Choroid plexus epithelial cell (primary cell): ENCODE data around the gene TEX52.

Source experiments
- DNase-seq: peaks from one replicate; pipeline ENCODE4 v3.0.0-alpha.2; 2010; ENCODE audit warnings: low read depth
- H3K4me3 ChIP-seq: 2 replicates; pipeline ENCODE4 v1.5.1; 2011; ENCODE audit warnings: low read depth, mild to moderate bottlenecking, control low read depth, low read length, moderate library complexity
- TF ChIP-seq, protein P1 (sequence below): conservative IDR thresholded peaks from 2 replicates; pipeline ENCODE4 v1.5.1; 2011; ENCODE audit warnings: low read depth, mild to moderate bottlenecking, control low read depth, inconsistent platforms, low read length, moderate library complexity

The TEX52 gene

GRCh38 chr12:2856051-2856450 lies 788 bp downstream of the TEX52 start:
- no peak overlapping the region for H3K4me3 ChIP-seq
- TF ChIP-seq, protein P1, sequence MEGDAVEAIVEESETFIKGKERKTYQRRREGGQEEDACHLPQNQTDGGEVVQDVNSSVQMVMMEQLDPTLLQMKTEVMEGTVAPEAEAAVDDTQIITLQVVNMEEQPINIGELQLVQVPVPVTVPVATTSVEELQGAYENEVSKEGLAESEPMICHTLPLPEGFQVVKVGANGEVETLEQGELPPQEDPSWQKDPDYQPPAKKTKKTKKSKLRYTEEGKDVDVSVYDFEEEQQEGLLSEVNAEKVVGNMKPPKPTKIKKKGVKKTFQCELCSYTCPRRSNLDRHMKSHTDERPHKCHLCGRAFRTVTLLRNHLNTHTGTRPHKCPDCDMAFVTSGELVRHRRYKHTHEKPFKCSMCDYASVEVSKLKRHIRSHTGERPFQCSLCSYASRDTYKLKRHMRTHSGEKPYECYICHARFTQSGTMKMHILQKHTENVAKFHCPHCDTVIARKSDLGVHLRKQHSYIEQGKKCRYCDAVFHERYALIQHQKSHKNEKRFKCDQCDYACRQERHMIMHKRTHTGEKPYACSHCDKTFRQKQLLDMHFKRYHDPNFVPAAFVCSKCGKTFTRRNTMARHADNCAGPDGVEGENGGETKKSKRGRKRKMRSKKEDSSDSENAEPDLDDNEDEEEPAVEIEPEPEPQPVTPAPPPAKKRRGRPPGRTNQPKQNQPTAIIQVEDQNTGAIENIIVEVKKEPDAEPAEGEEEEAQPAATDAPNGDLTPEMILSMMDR = no peak
- no peak for DNase-seq

DNA sequence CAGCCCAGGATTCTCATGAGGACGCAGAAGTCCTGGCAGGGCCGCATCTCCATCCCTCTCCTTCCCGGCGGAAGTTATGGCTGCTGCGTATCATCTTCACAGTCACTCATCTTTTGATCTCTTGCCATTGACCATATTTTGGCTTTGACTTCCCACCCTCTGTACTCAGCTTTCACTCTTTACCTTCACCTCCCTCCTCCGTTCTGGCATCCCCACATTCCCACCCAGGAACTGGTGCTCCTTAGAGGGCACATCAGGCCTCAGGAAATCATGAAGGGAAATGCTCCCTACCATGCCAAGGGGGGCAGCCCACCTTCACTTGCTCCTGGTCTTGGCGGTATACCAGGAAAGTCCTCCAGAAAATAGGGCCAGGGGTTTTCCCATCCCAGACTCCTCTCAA lies 1.3 kb downstream of the TEX52 start:
- TF ChIP-seq, protein P1 = no peak

GRCh38 chr12:2854669-2855453 lies 2.0 kb downstream of the TEX52 start:
- TF ChIP-seq, protein P1 = no peak
- H3K4me3 ChIP-seq = no peak overlapping the region
- no peak for DNase-seq

More for the DNA sequence above, 1.3 kb downstream of the TEX52 start:
- DNase-seq = no peak
- no peak overlapping the region for H3K4me3 ChIP-seq

GRCh38 chr12:2853626-2854025 lies 3.2 kb downstream of the TEX52 start:
- peak; percentile 86 for DNase-seq
- TF ChIP-seq, protein P1 = peak; percentile 94
- H3K4me3 ChIP-seq = peak overlapping the region; percentile 28

GRCh38 chr12:2851931-2852330 lies 4.9 kb downstream of the TEX52 start:
- no peak for DNase-seq
- no peak overlapping the region for H3K4me3 ChIP-seq
- TF ChIP-seq, protein P1 = no peak

- TF ChIP-seq, protein P1 = no peak
- H3K4me3 ChIP-seq = no peak overlapping the region
- peak; percentile 85 for DNase-seq
Observed at GRCh38 chr12:2845280-2845679, 11.6 kb downstream of the TEX52 start.

GRCh38 chr12:2844786-2845185 lies 12.1 kb downstream of the TEX52 start:
- H3K4me3 ChIP-seq = no peak overlapping the region
- TF ChIP-seq, protein P1 = no peak
- DNase-seq = no peak
